ENCODE results near the gene SH2D1A. TPM values are rescaled to one million over a fixed set of nuclear protein-coding genes. Genes with fewer than 3 reads are reported as not detected.

The SH2D1A gene
- total and polyA plus RNA-seq, 2 donors (not counting 1 experiment from before 2014, with no cell fraction given): 0.04 TPM; not detected in 1

GRCh38 chrX:124344246-124344645 is 2.1 kb upstream of the SH2D1A start:
- H3K79me2 ChIP-seq (ENCODE audit: control insufficient read depth, insufficient read depth, low read length): no peaks in the 10 kb centered on the region
- no peak overlapping the region for H3K27ac ChIP-seq (ENCODE audit: low read length in 2 of 2)
- DNase-seq (no peak), ATAC-seq (ENCODE audit: low read depth) (no peak)
- H3K4me1 ChIP-seq (ENCODE audit: control insufficient read depth in 2 of 2, insufficient read depth in 2 of 2, low read length in 2 of 2): no peaks in the 10 kb centered on the region
- no peak for TF ChIP-seq CTCF (IDR thresholded peaks at IDR 0.05)
- no peak for TF ChIP-seq EZH2 (IDR thresholded peaks at IDR 0.05; ENCODE audit: borderline replicate concordance, insufficient read depth, low read depth, low read length, poor library complexity, severe bottlenecking)
- intact Hi-C loops (cut with micrococcal nuclease): no loop called here
- no peaks in the 10 kb centered on the region for H3K9me3 Mint-ChIP-seq (ENCODE audit: insufficient read depth)
- POLR2A ChIA-PET: no interaction called here
- no peak overlapping the region for H2AFZ ChIP-seq (ENCODE audit: insufficient read depth, low read depth, low read length, poor library complexity, severe bottlenecking)
- CTCF ChIA-PET: no interaction called here
- H3K36me3 ChIP-seq (replicated peaks in 1 of 2; ENCODE audit: control extremely low read depth in 1 of 2, control insufficient read depth in 1 of 2, extremely low read depth in 1 of 2, insufficient read depth in 2 of 2, low read length in 1 of 2): no peaks in the 10 kb centered on the region
- H3K27ac Mint-ChIP-seq: no peak overlapping the region
- WGBS (ENCODE audit: insufficient coverage): no CpG with 5 or more reads among the region's 4 CpGs
- no peaks in the 10 kb centered on the region for H3K27me3 ChIP-seq (replicated peaks in 1 of 4; ENCODE audit: control extremely low read depth in 1 of 4, control insufficient read depth in 3 of 4, insufficient read depth in 4 of 4, low read length in 3 of 4)
- no peak overlapping the region for H3K4me3 ChIP-seq (ENCODE audit: control extremely low read depth in 1 of 5, extremely low read depth in 1 of 5, insufficient read depth in 1 of 5, low read depth in 2 of 5, low read length in 4 of 5)
- H3K9ac ChIP-seq (ENCODE audit: low read length): no peak overlapping the region
- no peaks in the 10 kb centered on the region for H3K27me3 Mint-ChIP-seq
- no peak overlapping the region for H3K4me2 ChIP-seq (replicated peaks; ENCODE audit: low read depth, low read length, poor library complexity, severe bottlenecking)
- H4K20me1 ChIP-seq (ENCODE audit: control insufficient read depth, insufficient read depth, low read length, poor library complexity, severe bottlenecking): no peaks in the 10 kb centered on the region
- H3K4me1 Mint-ChIP-seq: no peaks in the 10 kb centered on the region
- H3K9me3 ChIP-seq (ENCODE audit: control extremely low read depth in 1 of 3, control insufficient read depth in 2 of 3, insufficient read depth in 1 of 3, low read length in 2 of 3): no peaks in the 10 kb centered on the region
- H3K4me3 Mint-ChIP-seq: no peak overlapping the region

GRCh38 chrX:124346877-124347241 is 496 bp downstream of the SH2D1A start:
- H3K27me3 Mint-ChIP-seq: no peaks in the 10 kb centered on the region
- H3K4me1 Mint-ChIP-seq: no peaks in the 10 kb centered on the region
- no peaks in the 10 kb centered on the region for H3K9me3 ChIP-seq (ENCODE audit: control extremely low read depth in 1 of 3, control insufficient read depth in 2 of 3, insufficient read depth in 1 of 3, low read length in 2 of 3)
- 95% methylated on average over 4 of the region's 15 CpGs for WGBS (ENCODE audit: insufficient coverage)
- H3K27me3 ChIP-seq (replicated peaks in 1 of 4; ENCODE audit: control extremely low read depth in 1 of 4, control insufficient read depth in 3 of 4, insufficient read depth in 4 of 4, low read length in 3 of 4): no peaks in the 10 kb centered on the region
- no peaks in the 10 kb centered on the region for H4K20me1 ChIP-seq (ENCODE audit: control insufficient read depth, insufficient read depth, low read length, poor library complexity, severe bottlenecking)
- ChIA-PET POLR2A (no interaction called here), CTCF (no interaction called here)
- H3K36me3 ChIP-seq (replicated peaks in 1 of 2; ENCODE audit: control extremely low read depth in 1 of 2, control insufficient read depth in 1 of 2, extremely low read depth in 1 of 2, insufficient read depth in 2 of 2, low read length in 1 of 2): no peaks in the 10 kb centered on the region
- H3K27ac Mint-ChIP-seq: no peak overlapping the region
- TF ChIP-seq CTCF (IDR thresholded peaks at IDR 0.05) (no peak), EZH2 (IDR thresholded peaks at IDR 0.05; ENCODE audit: borderline replicate concordance, insufficient read depth, low read depth, low read length, poor library complexity, severe bottlenecking) (no peak)
- no peak overlapping the region for H3K27ac ChIP-seq (ENCODE audit: low read length in 2 of 2)
- no peaks in the 10 kb centered on the region for H3K9me3 Mint-ChIP-seq (ENCODE audit: insufficient read depth)
- H2AFZ ChIP-seq (ENCODE audit: insufficient read depth, low read depth, low read length, poor library complexity, severe bottlenecking): no peak overlapping the region
- intact Hi-C loops (cut with micrococcal nuclease): no loop called here
- no peak overlapping the region for H3K9ac ChIP-seq (ENCODE audit: low read length)
- no peak overlapping the region for H3K4me2 ChIP-seq (replicated peaks; ENCODE audit: low read depth, low read length, poor library complexity, severe bottlenecking)
- no peak overlapping the region for H3K4me3 ChIP-seq (ENCODE audit: control extremely low read depth in 1 of 5, extremely low read depth in 1 of 5, insufficient read depth in 1 of 5, low read depth in 2 of 5, low read length in 4 of 5)
- ATAC-seq (ENCODE audit: low read depth) (no peak), DNase-seq (no peak)
- H3K4me1 ChIP-seq (ENCODE audit: control insufficient read depth in 2 of 2, insufficient read depth in 2 of 2, low read length in 2 of 2): no peaks in the 10 kb centered on the region
- H3K79me2 ChIP-seq (ENCODE audit: control insufficient read depth, insufficient read depth, low read length): no peaks in the 10 kb centered on the region
- no peak overlapping the region for H3K4me3 Mint-ChIP-seq
